K562 (cell line): Measurements from ENCODE around the gene ISG20L2. TPM values are rescaled to one million over a fixed set of nuclear protein-coding genes. Genes with fewer than 3 reads are reported as not detected.

Source experiments
- CHD1 ChIP-seq: fragments of 200-600 bp; sonication (generic); IDR thresholded peaks from one replicate; pipeline ENCODE4 v1.6.1; 2012; ENCODE audit warnings: mild to moderate bottlenecking, moderate library complexity, low read length, inconsistent platforms
- CSDE1 ChIP-seq, 2 experiments: fragments of 450-650 bp; IDR thresholded peaks; 2 replicates each; pipeline ENCODE4 v1.6.1; 2016; ENCODE audit warnings: mild to moderate bottlenecking in 1 of 2
- FOXK2 ChIP-seq, 2 experiments: fragments of 450-650 bp; IDR thresholded peaks in 1 of 2; conservative IDR thresholded peaks in 1 of 2; 2 replicates each; pipeline ENCODE4 v1.6.1; 2016; ENCODE audit warnings: low read depth in 2 of 2, mild to moderate bottlenecking in 1 of 2
- KDM1A ChIP-seq, 2 experiments: fragments of 450-650 bp; IDR thresholded peaks; 2 replicates each; pipeline ENCODE4 v1.6.1; 2016; ENCODE audit warnings: mild to moderate bottlenecking in 2 of 2
- NEUROD1 ChIP-seq: fragments of 150-350 bp; IDR thresholded peaks from 2 replicates; pipeline ENCODE4 v1.6.1; 2014; ENCODE audit warnings: borderline replicate concordance, low read length, low read depth; ENCODE audit not compliant: partially characterized antibody
- NFRKB ChIP-seq: fragments of 450-650 bp; IDR thresholded peaks from 2 replicates; pipeline ENCODE4 v1.6.1; 2016; ENCODE audit warnings: low read depth
- NUFIP1 ChIP-seq: fragments of 450-650 bp; IDR thresholded peaks from 2 replicates; pipeline ENCODE4 v1.6.1; 2018; ENCODE audit not compliant: partially characterized antibody
- PHF8 ChIP-seq: fragments of 200-600 bp; sonication (generic); IDR thresholded peaks from 2 replicates; pipeline ENCODE4 v1.6.1; 2012; ENCODE audit warnings: mixed run types, mild to moderate bottlenecking, inconsistent platforms, low read length, moderate library complexity, borderline replicate concordance
- PYGO2 ChIP-seq: fragments of 450-650 bp; IDR thresholded peaks from 2 replicates; pipeline ENCODE4 v1.6.1; 2016; ENCODE audit warnings: mild to moderate bottlenecking, missing genetic modification characterization, moderate library complexity, missing compliant biosample characterization
- RAD21 ChIP-seq, 2 experiments: fragments of 250-450 bp in 1 of 2; fragments of 450-650 bp in 1 of 2; sonication (Bioruptor Pico) in 1 of 2; formaldehyde crosslinking in 1 of 2; IDR thresholded peaks in 1 of 2; conservative IDR thresholded peaks in 1 of 2; 2 replicates each; pipeline versions ENCODE4 v1.4.0 to v1.8.0; 2020 to 2022; ENCODE audit warnings: mild to moderate bottlenecking in 2 of 2, moderate library complexity in 1 of 2
- RBM17 ChIP-seq: fragments of 200-400 bp; formaldehyde crosslinking; IDR thresholded peaks from 2 replicates; pipeline ENCODE4 v1.6.1; 2017; ENCODE audit warnings: low read depth, mild to moderate bottlenecking, low read length, borderline replicate concordance
- RBM22 ChIP-seq: fragments of 200-400 bp; formaldehyde crosslinking; IDR thresholded peaks from 2 replicates; pipeline ENCODE4 v1.6.1; 2018; ENCODE audit warnings: low read length, low read depth; ENCODE audit not compliant: poor library complexity, severe bottlenecking
- RHOXF2B ChIP-seq: fragments of 250-450 bp; sonication (Bioruptor Pico); conservative IDR thresholded peaks from 2 replicates; pipeline ENCODE4 v1.5.1; 2021
- SETDB1 ChIP-seq: IDR thresholded peaks from one replicate; pipeline ENCODE4 v1.6.1; 2012; ENCODE audit warnings: low read length, control low read depth, inconsistent platforms
- VEZF1 ChIP-seq: fragments of 200-800 bp; sonication (Bioruptor generic); IDR thresholded peaks from 2 replicates; pipeline ENCODE4 v1.6.1; 2017; ENCODE audit warnings: missing genetic modification characterization, missing compliant biosample characterization
- ZBTB1 ChIP-seq: sonication (generic); formaldehyde crosslinking; IDR thresholded peaks from 2 replicates; pipeline ENCODE4 v1.8.1; 2023; ENCODE audit warnings: missing genetic modification reagents, low read depth, mild to moderate bottlenecking, borderline replicate concordance
- ZNF197 ChIP-seq: fragments of 200-800 bp; sonication (Bioruptor generic); IDR thresholded peaks from 2 replicates; pipeline ENCODE4 v1.6.1; 2016; ENCODE audit warnings: low read depth, missing genetic modification characterization, missing compliant biosample characterization
- ZNF518B ChIP-seq: fragments of 250-450 bp; sonication (Bioruptor Pico); IDR thresholded peaks from 2 replicates; pipeline ENCODE4 v1.5.0; 2021; ENCODE audit warnings: mild to moderate bottlenecking, moderate library complexity
- ZNF592 ChIP-seq: fragments of 450-650 bp; IDR thresholded peaks from 2 replicates; pipeline ENCODE4 v1.6.1; 2017; ENCODE audit warnings: antibody characterized with exemption, mild to moderate bottlenecking
- polyA plus RNA-seq, 8 experiments: library from polyadenylated mRNA; depleted of rRNA in 4 of 8; stranded (reverse) in 5 of 8; unstranded in 3 of 8; fragments of >200 nt; fragmentation: Nextera tagmentation in 2 of 8; fragmentation: Illumina TruSeq in 1 of 8; extraction: Ambion mirVana in 2 of 8; extraction: Trizol in 1 of 8; gene quantifications; 2 replicates each; pipeline versions ENCODE4 v1.2.1 to v1.2.3, GENCODE V29; 2011 to 2014; ENCODE audit warnings: inconsistent platforms in 1 of 8, missing spikeins in 1 of 8
- total RNA-seq, 7 experiments: library from RNA; depleted of rRNA in 6 of 7; stranded (reverse); fragments of >200 nt in 6 of 7; fragmentation: Illumina TruSeq in 2 of 7; extraction: Trizol in 2 of 7; gene quantifications; 2 replicates each; pipeline versions ENCODE4 v1.2.1 to v1.2.3, GENCODE V29; 2011 to 2021; ENCODE audit warnings: low replicate concordance in 1 of 7

Gene ISG20L2
- total and polyA plus RNA-seq, 9 of the 15 experiments (the other 6 are each of a cell fraction or from before 2014, with no cell fraction given), result 21.3 to 130 (median 50.3) TPM

- TF ChIP-seq RHOXF2B (CRISPR knock-in tag) (no peak), FOXK2 (conservative IDR thresholded peaks at IDR 0.05 in 1 of 2, IDR thresholded peaks at IDR 0.05 in 1 of 2; ENCODE audit: low read depth in 2 of 2) (no peak), ZBTB1 (CRISPR knock-in tag) (no peak), RBM22 (no peak), NUFIP1 (no peak), PHF8 (no peak), RAD21 (CRISPR knock-in tag; conservative IDR thresholded peaks at IDR 0.05 in 1 of 2, IDR thresholded peaks at IDR 0.05 in 1 of 2) (no peak), PYGO2 (tag) (no peak), CHD1 (no peak), CSDE1 (IDR thresholded peaks at IDR 0.05) (0 out of 4 replicates have a peak, but pooled peaks of 1 of the 2 experiments have one; percentile 21), RBM17 (no peak), ZNF197 (no peak), KDM1A (IDR thresholded peaks at IDR 0.05) (peak; percentile 42 to 67; a peak in 3 of 4 replicates), NFRKB (no peak), NEUROD1 (no peak), ZNF592 (peak; percentile 33; the same call in 1 of the 2 replicates), ZNF518B (CRISPR knock-in tag) (no peak), SETDB1 (no peak), VEZF1 (CRISPR knock-in tag) (no peak)
Observed at GRCh38 chr1:156752843-156753482, 24.4 kb upstream of the ISG20L2 start (continued).
